ENCODE measurements around the gene JMJD1C.

The JMJD1C gene

GRCh38 chr10:63268798-63269503, 196.8 kb downstream of the JMJD1C start (continued):
- no peak for TF ChIP-seq ZNF670 (tag by site-specific recombination; IDR thresholded peaks at IDR 0.05; ENCODE audit: low read depth)
- TF ChIP-seq HOXA7 (CRISPR knock-in tag; IDR thresholded peaks at IDR 0.05; ENCODE audit: borderline replicate concordance), result no peak
- TF ChIP-seq ZNF362 (tag by site-specific recombination; IDR thresholded peaks at IDR 0.05), result no peak
- 0 out of 2 replicates have a peak, but pooled peaks have one; percentile 33 for TF ChIP-seq HIC1 (tag by site-specific recombination; IDR thresholded peaks at IDR 0.05)
- TF ChIP-seq ZNF274 (IDR thresholded peaks at IDR 0.05; ENCODE audit: low read length), result no peak
- TF ChIP-seq ZNF274 (tag by site-specific recombination; IDR thresholded peaks at IDR 0.05; ENCODE audit: borderline replicate concordance), result no peak
- TF ChIP-seq KLF7 (tag by site-specific recombination; IDR thresholded peaks at IDR 0.05; ENCODE audit: borderline replicate concordance), result no peak
- no peak for TF ChIP-seq ZBTB10 (tag by site-specific recombination; IDR thresholded peaks at IDR 0.05)
- TF ChIP-seq ZBTB6 (tag by site-specific recombination; IDR thresholded peaks at IDR 0.05), result peak; percentile 86
- peak; percentile 24; the same call in 1 of the 2 replicates for TF ChIP-seq ZSCAN4 (tag by site-specific recombination; IDR thresholded peaks at IDR 0.05)
- no peak for TF ChIP-seq HOXD13 (CRISPR knock-in tag; IDR thresholded peaks at IDR 0.05; ENCODE audit: borderline replicate concordance)
- TF ChIP-seq ZNF621 (tag by site-specific recombination; IDR thresholded peaks at IDR 0.05), result no peak
- TF ChIP-seq ZNF311 (tag by site-specific recombination; IDR thresholded peaks at IDR 0.05; ENCODE audit: borderline replicate concordance), result no peak
- no peak; the same call in 1 of the 2 replicates for TF ChIP-seq ZNF324 (tag by site-specific recombination; IDR thresholded peaks at IDR 0.05)
- TF ChIP-seq ZNF266 (tag by site-specific recombination; IDR thresholded peaks at IDR 0.05; ENCODE audit: low read depth), result no peak
- TF ChIP-seq SCRT1 (tag by site-specific recombination; IDR thresholded peaks at IDR 0.05; ENCODE audit: borderline replicate concordance), result peak; percentile 96
- TF ChIP-seq ZNF777 (tag by site-specific recombination; IDR thresholded peaks at IDR 0.05; ENCODE audit: borderline replicate concordance), result no peak
- TF ChIP-seq SALL2 (tag by site-specific recombination; IDR thresholded peaks at IDR 0.05; ENCODE audit: borderline replicate concordance), result no peak
- no peak for TF ChIP-seq ZNF354C (tag by site-specific recombination; IDR thresholded peaks at IDR 0.05; ENCODE audit: borderline replicate concordance, low read depth)
- peak; percentile 55 for TF ChIP-seq ZBTB44 (tag by site-specific recombination; IDR thresholded peaks at IDR 0.05)
- no peak for TF ChIP-seq ZNF571 (tag by site-specific recombination; IDR thresholded peaks at IDR 0.05)
- TF ChIP-seq KLF8 (tag by site-specific recombination; IDR thresholded peaks at IDR 0.05), result peak; percentile 71
- peak; percentile 99 for TF ChIP-seq ZBTB17 (tag by site-specific recombination; IDR thresholded peaks at IDR 0.05)
- TF ChIP-seq YY2 (tag by site-specific recombination; IDR thresholded peaks at IDR 0.05), result no peak

Data from HEK293 (cell line).